Measurements from ENCODE around the gene DZIP1.

The DZIP1 gene

GRCh38 chr13:95627590-95627989, 16.9 kb downstream of the DZIP1 start:
- TF ChIP-seq RARB (CRISPR knock-in tag; IDR thresholded peaks at IDR 0.05) (no peak), ZNF8 (CRISPR knock-in tag; IDR thresholded peaks at IDR 0.05) (no peak), TCF4 (CRISPR knock-in tag; IDR thresholded peaks at IDR 0.05; ENCODE audit: borderline replicate concordance) (no peak), ZFP3 (CRISPR knock-in tag; IDR thresholded peaks at IDR 0.05) (no peak), CREB5 (CRISPR knock-in tag; IDR thresholded peaks at IDR 0.05; ENCODE audit: low read depth) (no peak), CSDC2 (CRISPR knock-in tag; IDR thresholded peaks at IDR 0.05) (no peak), BACH2 (CRISPR knock-in tag; IDR thresholded peaks at IDR 0.05; ENCODE audit: borderline replicate concordance) (no peak), ZNF70 (CRISPR knock-in tag; IDR thresholded peaks at IDR 0.05) (no peak)
- peak; percentile 56; the same call in 1 of the 3 replicates for ATAC-seq

- ATAC-seq = no peak
- TF ChIP-seq BACH2 (CRISPR knock-in tag; IDR thresholded peaks at IDR 0.05; ENCODE audit: borderline replicate concordance) (no peak), CSDC2 (CRISPR knock-in tag; IDR thresholded peaks at IDR 0.05) (no peak), ZNF565 (CRISPR knock-in tag; conservative IDR thresholded peaks at IDR 0.05; ENCODE audit: low read depth) (no peak), ZC3H10 (CRISPR knock-in tag; IDR thresholded peaks at IDR 0.05) (no peak), ZNF70 (CRISPR knock-in tag; IDR thresholded peaks at IDR 0.05) (no peak), TOX (CRISPR knock-in tag; IDR thresholded peaks at IDR 0.05; ENCODE audit: borderline replicate concordance) (no peak), CSRNP3 (CRISPR knock-in tag; IDR thresholded peaks at IDR 0.05) (no peak), ARNTL (CRISPR knock-in tag; IDR thresholded peaks at IDR 0.05; ENCODE audit: borderline replicate concordance, low read depth) (no peak), RARB (CRISPR knock-in tag; IDR thresholded peaks at IDR 0.05) (no peak), SNAI2 (CRISPR knock-in tag; IDR thresholded peaks at IDR 0.05) (no peak), PPARA (CRISPR knock-in tag; IDR thresholded peaks at IDR 0.05; ENCODE audit: borderline replicate concordance) (no peak), ISL1 (CRISPR knock-in tag; IDR thresholded peaks at IDR 0.05) (no peak), ESRRG (CRISPR knock-in tag; IDR thresholded peaks at IDR 0.05) (no peak), OSR1 (CRISPR knock-in tag; IDR thresholded peaks at IDR 0.05) (no peak), CREB5 (CRISPR knock-in tag; IDR thresholded peaks at IDR 0.05; ENCODE audit: low read depth) (no peak), TSHZ2 (CRISPR knock-in tag; IDR thresholded peaks at IDR 0.05) (no peak)
Measured at GRCh38 chr13:95626768-95627167, 17.7 kb downstream of the DZIP1 start.

- peak; percentile 77 for ATAC-seq
- TF ChIP-seq RARB (CRISPR knock-in tag; IDR thresholded peaks at IDR 0.05) (no peak), ZNF8 (CRISPR knock-in tag; IDR thresholded peaks at IDR 0.05) (no peak), POU6F1 (CRISPR knock-in tag; IDR thresholded peaks at IDR 0.05; ENCODE audit: borderline replicate concordance, low read depth) (no peak), PATZ1 (CRISPR knock-in tag; IDR thresholded peaks at IDR 0.05; ENCODE audit: borderline replicate concordance) (no peak), ZNF70 (CRISPR knock-in tag; IDR thresholded peaks at IDR 0.05) (no peak), PPARA (CRISPR knock-in tag; IDR thresholded peaks at IDR 0.05; ENCODE audit: borderline replicate concordance) (no peak), TOX (CRISPR knock-in tag; IDR thresholded peaks at IDR 0.05; ENCODE audit: borderline replicate concordance) (no peak), TCF4 (CRISPR knock-in tag; IDR thresholded peaks at IDR 0.05; ENCODE audit: borderline replicate concordance) (no peak), ZFP3 (CRISPR knock-in tag; IDR thresholded peaks at IDR 0.05) (no peak), ZNF565 (CRISPR knock-in tag; conservative IDR thresholded peaks at IDR 0.05; ENCODE audit: low read depth) (no peak), CSRNP3 (CRISPR knock-in tag; IDR thresholded peaks at IDR 0.05) (no peak), CSDC2 (CRISPR knock-in tag; IDR thresholded peaks at IDR 0.05) (no peak), OSR1 (CRISPR knock-in tag; IDR thresholded peaks at IDR 0.05) (no peak)
Measured at GRCh38 chr13:95624020-95624419, 20.5 kb downstream of the DZIP1 start.
